ENCODE results near the gene PID1. TPM values are rescaled to one million over a fixed set of nuclear protein-coding genes. Genes with fewer than 3 reads are reported as not detected.

The PID1 gene
- total and polyA plus RNA-seq, 4 donors: 13.3 to 52.0 (median 45.7) TPM

- peaks cover 0 to 10% (median 5%) of the 10 kb centered on the region in 4 donors for H3K4me1 ChIP-seq (ENCODE audit: control insufficient read depth in 4 of 4, insufficient read depth in 4 of 4, low read length in 3 of 4)
- TF ChIP-seq HNF4A (conservative IDR thresholded peaks at IDR 0.05): no peak
- no peak for TF ChIP-seq TAF1 (conservative IDR thresholded peaks at IDR 0.05)
- 93% methylated on average over 3 of the region's 3 CpGs for WGBS
- no peak for DNase-seq (ENCODE audit: low spot score)
- no peaks in the 10 kb centered on the region for H3K9me3 ChIP-seq (ENCODE audit: control insufficient read depth in 4 of 4, low read length in 3 of 4)
- H3K27me3 ChIP-seq (ENCODE audit: control insufficient read depth in 4 of 4, insufficient read depth in 4 of 4, low read length in 3 of 4): no peaks in the 10 kb centered on the region
- H3K36me3 ChIP-seq (ENCODE audit: control insufficient read depth in 4 of 4, insufficient read depth in 3 of 4, low read depth in 1 of 4, low read length in 3 of 4): peaks cover 0 to 7% (median under 1%) of the 10 kb centered on the region in 4 donors
- H3K27ac ChIP-seq (ENCODE audit: low read depth in 1 of 2, low read length in 2 of 2): no peak overlapping the region
- H3K9ac ChIP-seq (ENCODE audit: low read depth in 1 of 2, low read length in 2 of 2): no peak overlapping the region
- H3K4me3 ChIP-seq (ENCODE audit: low read depth in 1 of 3, low read length in 3 of 3): no peak overlapping the region
Measured at GRCh38 chr2:229104025-229104424, 167.1 kb downstream of the PID1 start.

- 94% methylated on average over 1 of the region's 1 CpG for WGBS
- Histone ChIP-seq H3K27ac (ENCODE audit: low read depth in 1 of 2, low read length in 2 of 2) (no peak overlapping the region), H3K9ac (ENCODE audit: low read depth in 1 of 2, low read length in 2 of 2) (no peak overlapping the region), H3K4me1 (ENCODE audit: control insufficient read depth in 4 of 4, insufficient read depth in 4 of 4, low read length in 3 of 4) (peaks cover 0 to 10% (median 5%) of the 10 kb centered on the region in 4 donors), H3K9me3 (ENCODE audit: control insufficient read depth in 4 of 4, low read length in 3 of 4) (no peaks in the 10 kb centered on the region), H3K27me3 (ENCODE audit: control insufficient read depth in 4 of 4, insufficient read depth in 4 of 4, low read length in 3 of 4) (no peaks in the 10 kb centered on the region), H3K36me3 (ENCODE audit: control insufficient read depth in 4 of 4, insufficient read depth in 3 of 4, low read depth in 1 of 4, low read length in 3 of 4) (peaks cover 0 to 4% (median 0%) of the 10 kb centered on the region in 4 donors), H3K4me3 (ENCODE audit: low read depth in 1 of 3, low read length in 3 of 3) (no peak overlapping the region)
- TF ChIP-seq FOXA2 (IDR thresholded peaks at IDR 0.05) (no peak), FOXA1 (IDR thresholded peaks at IDR 0.05) (no peak), GABPA (IDR thresholded peaks at IDR 0.05 in 1 of 2, conservative IDR thresholded peaks at IDR 0.05 in 1 of 2) (no peak), MAX (IDR thresholded peaks at IDR 0.05) (no peak), RAD21 (IDR thresholded peaks at IDR 0.05) (no peak), SP1 (IDR thresholded peaks at IDR 0.05) (no peak), NR2F2 (IDR thresholded peaks at IDR 0.05) (no peak), TAF1 (conservative IDR thresholded peaks at IDR 0.05) (no peak), RXRA (IDR thresholded peaks at IDR 0.05) (no peak), HNF4A (conservative IDR thresholded peaks at IDR 0.05) (no peak), CTCF (IDR thresholded peaks at IDR 0.05; ENCODE audit: low read depth, low read length, missing input control) (no peak), EGR1 (IDR thresholded peaks at IDR 0.05; ENCODE audit: low read depth in 2 of 2) (no peak), REST (IDR thresholded peaks at IDR 0.05) (no peak), YY1 (IDR thresholded peaks at IDR 0.05) (no peak), JUND (IDR thresholded peaks at IDR 0.05) (no peak), ZBTB33 (IDR thresholded peaks at IDR 0.05) (no peak), HNF4G (IDR thresholded peaks at IDR 0.05) (no peak), ATF3 (IDR thresholded peaks at IDR 0.05) (no peak)
- DNase-seq (ENCODE audit: low spot score): no peak
Measured at GRCh38 chr2:229101314-229101713, 169.8 kb downstream of the PID1 start.
